Measurements from ENCODE around the gene RAB30. TPM values are rescaled to one million over a fixed set of nuclear protein-coding genes. Genes with fewer than 3 reads are reported as not detected.

The RAB30 gene
- total RNA-seq, 1 experiment from 2014 or later = 6.2 TPM

- Mint-ChIP-seq H3K27ac (no peak overlapping the region; the same call in 1 of the 2 replicates), H3K27me3 (ENCODE audit: low read depth) (no peaks in the 10 kb centered on the region), H3K9me3 (no peaks in the 10 kb centered on the region), H3K36me3 (peaks cover 25% of the 10 kb centered on the region), H3K4me1 (peaks cover 36% of the 10 kb centered on the region), H3K4me3 (no peak overlapping the region)
- ATAC-seq = no peak
- TF ChIP-seq ELF4 (CRISPR knock-in tag; IDR thresholded peaks at IDR 0.05; ENCODE audit: low read depth) (no peak), CREM (CRISPR knock-in tag; IDR thresholded peaks at IDR 0.05) (0 out of 2 replicates have a peak, but pooled peaks have one; percentile 6), GTF2I (CRISPR knock-in tag; conservative IDR thresholded peaks at IDR 0.05) (no peak), SMAD3 (CRISPR knock-in tag; IDR thresholded peaks at IDR 0.05; ENCODE audit: borderline replicate concordance) (0 out of 2 replicates have a peak, but pooled peaks have one; percentile 0), E2F5 (CRISPR knock-in tag; IDR thresholded peaks at IDR 0.05) (no peak)
- CTCF ChIA-PET = interaction anchor here (0.8 kb wide), 1 partner anchor 164 kb away, joined by 3 read pairs; no protein-coding TSS in a partner anchor
- POLR2A ChIA-PET = interaction anchor here (1.5 to 3.0 kb wide), 3 partner anchors 39 to 172 kb away, joined by 4 to 25 read pairs (median 21); partner anchors contain the start of genes DDIAS, PCF11 and PRCP
- no peak for DNase-seq (ENCODE audit: low spot score)
Measured at GRCh38 chr11:83072350-83073242, 899 bp upstream of the RAB30 start.

GRCh38 chr11:83070731-83071566 lies 748 bp downstream of the RAB30 start:
- H3K4me3 Mint-ChIP-seq = no peak overlapping the region
- POLR2A ChIA-PET = interaction anchor here (1.5 to 3.0 kb wide), 3 partner anchors 37 to 170 kb away, joined by 4 to 25 read pairs (median 21); partner anchors contain the start of genes DDIAS, PCF11 and PRCP

More at GRCh38 chr11:83070731-83071566, 748 bp downstream of the RAB30 start:
- no peak for TF ChIP-seq PREB (CRISPR knock-in tag; IDR thresholded peaks at IDR 0.05; ENCODE audit: borderline replicate concordance)
- no peak; the same call in 1 of the 2 replicates for TF ChIP-seq ARID4B (CRISPR knock-in tag; IDR thresholded peaks at IDR 0.05; ENCODE audit: borderline replicate concordance)
- peak; percentile 17 for ATAC-seq
- Mint-ChIP-seq H3K27ac (no peak overlapping the region), H3K27me3 (ENCODE audit: low read depth) (no peaks in the 10 kb centered on the region), H3K4me1 (peaks cover 36% of the 10 kb centered on the region), H3K36me3 (peaks cover 21% of the 10 kb centered on the region), H3K9me3 (no peaks in the 10 kb centered on the region)
- CTCF ChIA-PET = interaction anchor here (0.8 to 1.3 kb wide), 2 partner anchors 203 to 204 kb away, joined by 4 read pairs; no protein-coding TSS in a partner anchor
- peak; percentile 27 for DNase-seq (ENCODE audit: low spot score)

Measured in WTC11 (cell line).